PC-3 (cell line): ENCODE results near the gene COL1A2. TPM values are rescaled to one million over a fixed set of nuclear protein-coding genes. Genes with fewer than 3 reads are reported as not detected.
A peak's percentile ranks its signal among the peaks of the same experiment; 100 is the strongest.

ENCODE experiments used
- ATAC-seq: fragments of 200-7000 bp; cut with Tn5 transposase; 2 replicates; pipeline ENCODE4 v1.9.1; 2020; ENCODE audit warnings: mild to moderate bottlenecking, moderate library complexity
- BruUV-seq: library from RNA; stranded (reverse); fragments of 400-500 nt; replicated peaks from 2 replicates; lab custom pipeline; 2021; lab: Mats Ljungman, UMichigan
- CTCF ChIA-PET: fragments of 300-600 bp; sonication (Branson Sonifier 250); formaldehyde crosslinking; loops from one replicate; lab custom pipeline; 2022; ENCODE audit warnings: antibody characterized with exemption; lab: Charles Lee
- POLR2A ChIA-PET: fragments of 300-600 bp; sonication (Branson Sonifier 250); formaldehyde crosslinking; loops from one replicate; lab custom pipeline; 2022; ENCODE audit warnings: antibody characterized with exemption; ENCODE audit not compliant: unreplicated experiment; lab: Charles Lee
- DNase-seq: peaks from one replicate; pipeline ENCODE4 v3.0.0-alpha.2; 2015
- H2AFZ ChIP-seq: fragments of 300-600 bp; sonication (generic); 2 replicates; pipeline ENCODE4 v1.6.0; 2016; ENCODE audit warnings: antibody characterized with exemption, low read length
- H3F3A ChIP-seq: fragments of 300-600 bp; sonication (generic); one replicate; pipeline ENCODE4 v1.6.0; 2017; ENCODE audit warnings: antibody characterized with exemption, low read length, control low read depth, mild to moderate bottlenecking; ENCODE audit not compliant: unreplicated experiment
- H3K27ac ChIP-seq: fragments of 300-600 bp; sonication (generic); 2 replicates; pipeline ENCODE4 v1.5.1; 2016; ENCODE audit warnings: mild to moderate bottlenecking, low read length
- H3K27me3 ChIP-seq: fragments of 300-600 bp; sonication (generic); 2 replicates; pipeline ENCODE4 v1.6.1; 2016; ENCODE audit warnings: low read length, mixed read lengths
- H3K36me3 ChIP-seq: fragments of 300-600 bp; sonication (generic); 2 replicates; pipeline ENCODE4 v1.6.1; 2016; ENCODE audit warnings: low read depth, mixed run types, low read length, mixed read lengths
- H3K4me1 ChIP-seq: fragments of 300-600 bp; sonication (generic); 2 replicates; pipeline ENCODE4 v1.5.1; 2016; ENCODE audit warnings: low read length; ENCODE audit not compliant: insufficient read depth
- H3K4me2 ChIP-seq: fragments of 300-600 bp; sonication (generic); 2 replicates; pipeline ENCODE4 v1.6.0; 2016; ENCODE audit warnings: low read length
- H3K4me3 ChIP-seq: fragments of 300-600 bp; sonication (generic); 2 replicates; pipeline ENCODE4 v1.5.1; 2016; ENCODE audit warnings: mild to moderate bottlenecking, low read length, mixed read lengths
- H3K79me2 ChIP-seq: fragments of 300-600 bp; sonication (generic); 2 replicates; pipeline ENCODE4 v1.6.1; 2017; ENCODE audit warnings: low read length, mixed read lengths
- H3K9ac ChIP-seq: fragments of 300-600 bp; sonication (generic); 2 replicates; pipeline ENCODE4 v1.6.0; 2016; ENCODE audit warnings: mild to moderate bottlenecking, low read length
- H3K9me2 ChIP-seq: fragments of 300-600 bp; sonication (generic); replicated peaks from 2 replicates; pipeline ENCODE4 v1.6.1; 2016; ENCODE audit warnings: mixed run types, low read length, mixed read lengths
- H3K9me3 ChIP-seq: fragments of 300-600 bp; sonication (generic); 2 replicates; pipeline ENCODE4 v1.6.1; 2016; ENCODE audit warnings: low read length, mixed read lengths
- H4K20me1 ChIP-seq: fragments of 300-600 bp; sonication (generic); 2 replicates; pipeline ENCODE4 v1.6.1; 2016; ENCODE audit warnings: low read length, mixed read lengths
- EZH2 ChIP-seq: fragments of 300-600 bp; sonication (generic); IDR thresholded peaks from one replicate; pipeline ENCODE4 v1.6.1; 2017; ENCODE audit warnings: antibody characterized with exemption, mild to moderate bottlenecking, low read length; ENCODE audit not compliant: unreplicated experiment
- EZH2phosphoT487 ChIP-seq: fragments of 300-600 bp; sonication (generic); IDR thresholded peaks from 2 replicates; pipeline ENCODE4 v1.6.1; 2018; ENCODE audit warnings: mild to moderate bottlenecking, antibody characterized with exemption, low read length, borderline replicate concordance
- intact Hi-C: fragments of 100-400 bp; cut with micrococcal nuclease; formaldehyde crosslinking; loops from 2 replicates; pipeline ENCODE4 v1.9.0; 2023
- total RNA-seq: library from RNA; depleted of rRNA; stranded (reverse); fragments of >200 nt; gene quantifications from 2 replicates; pipeline ENCODE4 v1.2.3, GENCODE V29; 2014
- TF ChIP-seq, protein P1 (sequence below): fragments of 300-600 bp; sonication (generic); conservative IDR thresholded peaks from 2 replicates; pipeline ENCODE4 v1.5.1; 2017; ENCODE audit warnings: antibody characterized with exemption, low read depth, mild to moderate bottlenecking, low read length

The COL1A2 gene
- total RNA-seq, 1 experiment from 2014 or later = not detected

DNA sequence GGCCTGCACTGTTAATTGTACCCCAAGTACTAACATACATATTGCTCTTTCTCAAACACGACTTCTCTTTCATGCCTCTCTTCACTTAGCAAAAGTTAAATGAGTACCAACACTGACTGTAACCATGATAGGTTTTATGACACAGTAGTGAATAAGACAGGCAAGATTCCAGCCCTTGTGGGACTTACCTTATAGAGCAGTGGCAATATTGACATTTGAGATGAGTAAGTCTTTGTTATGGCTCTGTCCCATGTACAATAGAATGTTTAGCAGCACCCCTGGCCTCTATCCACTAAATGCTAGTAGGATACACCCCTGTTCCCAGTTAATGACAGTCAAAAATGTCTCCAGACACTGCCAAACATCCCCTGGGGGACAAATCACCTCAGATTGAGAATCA lies 11.9 kb upstream of the COL1A2 start:
- Histone ChIP-seq H3K4me1 (peaks cover 22% of the 10 kb centered on the region), H3K9me2 (no peaks in the 10 kb centered on the region), H3K27ac (peak overlapping the region; percentile 86), H3K79me2 (no peaks in the 10 kb centered on the region), H3K9ac (peak overlapping the region; percentile 35; the same call in 1 of the 2 replicates), H3K36me3 (no peaks in the 10 kb centered on the region), H3K27me3 (no peaks in the 10 kb centered on the region), H3K4me3 (peak overlapping the region; percentile 16; the same call in 1 of the 2 replicates), H4K20me1 (no peaks in the 10 kb centered on the region), H3K4me2 (peak overlapping the region; percentile 66), H2AFZ (no peak overlapping the region), H3K9me3 (no peaks in the 10 kb centered on the region), H3F3A (no peaks in the 10 kb centered on the region)
- POLR2A ChIA-PET = no interaction called here
- CTCF ChIA-PET = no interaction called here
- peak; percentile 95 for DNase-seq
- TF ChIP-seq EZH2phosphoT487 (no peak), EZH2 (no peak)
- TF ChIP-seq, protein P1, sequence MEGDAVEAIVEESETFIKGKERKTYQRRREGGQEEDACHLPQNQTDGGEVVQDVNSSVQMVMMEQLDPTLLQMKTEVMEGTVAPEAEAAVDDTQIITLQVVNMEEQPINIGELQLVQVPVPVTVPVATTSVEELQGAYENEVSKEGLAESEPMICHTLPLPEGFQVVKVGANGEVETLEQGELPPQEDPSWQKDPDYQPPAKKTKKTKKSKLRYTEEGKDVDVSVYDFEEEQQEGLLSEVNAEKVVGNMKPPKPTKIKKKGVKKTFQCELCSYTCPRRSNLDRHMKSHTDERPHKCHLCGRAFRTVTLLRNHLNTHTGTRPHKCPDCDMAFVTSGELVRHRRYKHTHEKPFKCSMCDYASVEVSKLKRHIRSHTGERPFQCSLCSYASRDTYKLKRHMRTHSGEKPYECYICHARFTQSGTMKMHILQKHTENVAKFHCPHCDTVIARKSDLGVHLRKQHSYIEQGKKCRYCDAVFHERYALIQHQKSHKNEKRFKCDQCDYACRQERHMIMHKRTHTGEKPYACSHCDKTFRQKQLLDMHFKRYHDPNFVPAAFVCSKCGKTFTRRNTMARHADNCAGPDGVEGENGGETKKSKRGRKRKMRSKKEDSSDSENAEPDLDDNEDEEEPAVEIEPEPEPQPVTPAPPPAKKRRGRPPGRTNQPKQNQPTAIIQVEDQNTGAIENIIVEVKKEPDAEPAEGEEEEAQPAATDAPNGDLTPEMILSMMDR = no peak
- intact Hi-C loops = loop anchor here (1.0 to 5.0 kb wide), 2 partner anchors 81 to 315 kb away; no protein-coding TSS in a partner anchor
- ATAC-seq = peak; percentile 99
- no TSS peak for BruUV-seq

DNA sequence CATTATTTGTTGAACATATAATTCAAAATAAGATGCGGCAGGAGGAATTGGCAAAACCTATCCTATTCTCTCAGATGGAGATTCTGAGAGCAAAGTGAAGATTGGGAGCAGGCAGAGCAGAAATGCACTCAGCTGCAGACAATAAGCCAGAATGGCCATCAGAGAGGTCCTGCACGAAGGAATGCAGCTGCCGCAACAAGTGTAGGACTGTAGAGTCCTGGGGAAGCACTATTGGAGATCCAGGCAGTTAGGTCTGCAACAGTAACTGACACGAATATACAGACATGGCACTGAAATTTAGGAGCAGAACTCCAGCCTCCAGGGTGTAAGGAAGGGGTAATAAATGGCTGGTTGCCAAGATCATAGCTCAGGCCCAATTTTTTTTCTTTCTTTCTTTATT lies 10.4 kb upstream of the COL1A2 start:
- no peaks in the 10 kb centered on the region for H3K27me3 ChIP-seq
- no peaks in the 10 kb centered on the region for H4K20me1 ChIP-seq
- no peak overlapping the region for H3K4me2 ChIP-seq
- H3K4me3 ChIP-seq = no peak overlapping the region
- BruUV-seq = no TSS peak
- peaks cover 22% of the 10 kb centered on the region for H3K4me1 ChIP-seq
- H3F3A ChIP-seq = no peaks in the 10 kb centered on the region
- ChIA-PET POLR2A (no interaction called here), CTCF (no interaction called here)
- no peaks in the 10 kb centered on the region for H3K79me2 ChIP-seq
- no peak overlapping the region for H2AFZ ChIP-seq
- intact Hi-C loops = loop anchor here (5.0 kb wide), 1 partner anchor 313 kb away; no protein-coding TSS in a partner anchor
- H3K36me3 ChIP-seq = no peaks in the 10 kb centered on the region
- H3K27ac ChIP-seq = no peak overlapping the region
- no peaks in the 10 kb centered on the region for H3K9me3 ChIP-seq
- DNase-seq (no peak), ATAC-seq (no peak)
- H3K9me2 ChIP-seq = no peaks in the 10 kb centered on the region
- TF ChIP-seq, protein P1 = no peak
- TF ChIP-seq EZH2 (no peak), EZH2phosphoT487 (no peak)
- H3K9ac ChIP-seq = no peak overlapping the region

DNA sequence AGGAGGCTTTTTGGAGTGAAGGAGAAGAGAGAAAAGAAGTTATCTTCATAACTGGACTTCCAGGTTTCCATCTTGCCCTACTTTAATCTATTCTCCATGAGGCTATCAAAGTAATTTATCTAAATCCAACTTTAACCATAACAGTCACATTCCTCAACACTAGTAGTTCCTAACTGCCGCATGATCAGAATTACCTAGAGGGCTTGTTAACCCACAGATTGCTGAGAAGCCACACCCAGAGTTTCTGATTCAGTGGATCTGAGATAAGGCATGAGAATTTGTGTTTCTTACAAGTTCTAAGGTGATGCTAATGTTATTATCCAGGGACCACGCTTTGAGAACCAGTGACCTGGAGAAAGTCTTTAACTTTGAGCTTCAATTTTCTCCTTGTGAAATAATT lies 8.3 kb upstream of the COL1A2 start:
- H3K9me3 ChIP-seq = no peaks in the 10 kb centered on the region
- H4K20me1 ChIP-seq = no peaks in the 10 kb centered on the region
- no peaks in the 10 kb centered on the region for H3F3A ChIP-seq
- POLR2A ChIA-PET = no interaction called here
- no peak overlapping the region for H3K4me2 ChIP-seq
- no TSS peak for BruUV-seq
- CTCF ChIA-PET = no interaction called here
- H3K79me2 ChIP-seq = no peaks in the 10 kb centered on the region
- H3K4me1 ChIP-seq = peaks cover 22% of the 10 kb centered on the region
- H3K9ac ChIP-seq = no peak overlapping the region
- H2AFZ ChIP-seq = no peak overlapping the region
- H3K4me3 ChIP-seq = no peak overlapping the region
- no peaks in the 10 kb centered on the region for H3K36me3 ChIP-seq
- ATAC-seq = no peak
- intact Hi-C loops = no loop called here
- no peaks in the 10 kb centered on the region for H3K27me3 ChIP-seq
- H3K27ac ChIP-seq = no peak overlapping the region
- H3K9me2 ChIP-seq = no peaks in the 10 kb centered on the region
- DNase-seq = no peak
- TF ChIP-seq EZH2phosphoT487 (no peak), EZH2 (no peak)
- TF ChIP-seq, protein P1 = no peak
